A673 (cell line): ENCODE results near the gene GIMAP6.

Experiments
- CTCF ChIP-seq: fragments of 300-800, 200-600 bp; sonication (generic); conservative IDR thresholded peaks from 2 replicates; pipeline ENCODE4 v1.5.1; 2017; ENCODE audit warnings: low read depth, mild to moderate bottlenecking, antibody characterized with exemption, low read length, moderate library complexity, mixed read lengths
- EZH2 ChIP-seq: fragments of 200-600 bp; sonication (generic); IDR thresholded peaks from 2 replicates; pipeline ENCODE4 v1.6.1; 2017; ENCODE audit warnings: borderline replicate concordance, low read depth, mild to moderate bottlenecking, mixed read lengths, antibody characterized with exemption, low read length; ENCODE audit not compliant: poor library complexity, severe bottlenecking

GRCh38 chr7:150620617-150621371, 11.4 kb downstream of the GIMAP6 start:
- TF ChIP-seq CTCF: no peak
- no peak for TF ChIP-seq EZH2
